Adrenal gland (tissue), 12 donors: ENCODE measurements around the gene ROR2. TPM values are rescaled to one million over a fixed set of nuclear protein-coding genes. Genes with fewer than 3 reads are reported as not detected.

Source experiments
- DNase-seq, 7 donors: peaks; one replicate each; pipeline ENCODE4 v3.0.0-alpha.2; 2019 to 2020
- H3K27ac ChIP-seq, 5 donors: fragments of 200-600 bp; sonication (generic) in 4 of 5; 1 replicate in 3 of 5; 2 replicates in 2 of 5; pipeline versions ENCODE4 v1.5.1 to v1.8.0; 2016 to 2020; ENCODE audit warnings: mild to moderate bottlenecking in 1 of 5
- H3K27me3 ChIP-seq: fragments of 200-600 bp; 2 replicates; pipeline ENCODE4 v1.8.0; 2021
- H3K36me3 ChIP-seq, 2 donors: fragments of 200-600 bp; replicated peaks in 1 of 2; 1 replicate in 1 of 2; 2 replicates in 1 of 2; pipeline versions ENCODE4 v1.5.1 to v1.8.0; 2018 to 2022
- H3K4me1 ChIP-seq, 2 donors: fragments of 200-600 bp; replicated peaks in 1 of 2; 1 replicate in 1 of 2; 2 replicates in 1 of 2; pipeline versions ENCODE4 v1.5.1 to v1.8.0; 2018 to 2021
- H3K4me3 ChIP-seq, 4 donors: fragments of 200-600 bp; sonication (generic) in 3 of 4; one replicate each; pipeline ENCODE4 v1.5.1; 2016 to 2018
- H3K9me3 ChIP-seq, 3 donors: fragments of 200-600 bp; sonication (generic) in 1 of 3; replicated peaks in 1 of 3; 1 replicate in 2 of 3; 2 replicates in 1 of 3; pipeline versions ENCODE4 v1.5.1 to v1.8.0; 2016 to 2021
- CTCF ChIP-seq, 6 experiments: fragments of 450-650 bp in 4 of 6; fragments of 200-600 bp in 2 of 6; sonication (generic) in 1 of 6; IDR thresholded peaks; 1 replicate in 5 of 6; 2 replicates in 1 of 6; pipeline versions ENCODE4 v1.5.1 to v1.8.0; 2016 to 2021; ENCODE audit warnings: antibody characterized with exemption in 6 of 6, mild to moderate bottlenecking in 2 of 6, moderate library complexity in 1 of 6
- POLR2A ChIP-seq, 2 donors: fragments of 450-650 bp; IDR thresholded peaks; one replicate each; pipeline ENCODE4 v1.6.1; 2017; ENCODE audit warnings: antibody characterized with exemption in 2 of 2, mild to moderate bottlenecking in 2 of 2, moderate library complexity in 1 of 2
- WGBS, 4 donors: extraction: QIAGEN DNeasy Blood & Tissue Kit in 2 of 4; methylation state at CpG; one replicate each; pipeline versions ENCODE4 v1.1.5 to v1.1.7; 2013 to 2017; 5-methylcytosine and 5-hydroxymethylcytosine counted together
- intact Hi-C, 2 donors: fragments of 100-400 bp; cut with DNase I; formaldehyde crosslinking; loops; one replicate each; pipeline versions ENCODE4 v1.14.1 to v1.15.0; 2022 to 2023
- polyA plus RNA-seq, 3 donors: library from polyadenylated mRNA; stranded (reverse); fragments of 200-250 nt in 2 of 3; fragments of 350-450 nt in 1 of 3; fragmentation: Illumina TruSeq in 1 of 3; extraction: RNeasy Lipid Tissue Mini Kit (QIAGEN cat#74804) in 1 of 3; gene quantifications; one replicate each; pipeline ENCODE4 v1.2.3, GENCODE V29; 2013 to 2014
- total RNA-seq, 9 donors: library from RNA; depleted of rRNA in 4 of 9; stranded (reverse); fragments of >200 nt in 4 of 9; fragments of 120-200 nt in 1 of 9; fragmentation: NEBNext Ultra II Directional in 1 of 9; extraction: Animal tissue kit (Norgen Biotek cat#: 25700) in 1 of 9; gene quantifications; one replicate each; pipeline versions ENCODE4 v1.1.0 to v1.2.4, GENCODE V29; 2013 to 2023
- donor health status: healthy with polysubstance abuse.
- donor health status: Bipolar disorder and iron deficiency.
- donor health status: DM: yes; HTN: yes; CAD: no.
- donor health status: DM: no; HTN: no; CAD: no.
- donor health status: DM: no; HTN: no; CAD: no.
- donor health status: DM: yes; HTN: yes; CAD: no.

Gene ROR2
- total and polyA plus RNA-seq, 12 donors = 3.9 to 23.9 (median 11.4) TPM

- peaks cover 0 to 11% of the 10 kb centered on the region in 2 donors for H3K4me1 ChIP-seq
- 88 to 92% (median 90%) methylated on average over 18 to 25 of the region's 25 CpGs for WGBS, 4 donors
Measured at GRCh38 chr9:91833096-91833877, 116.7 kb downstream of the ROR2 start.

GRCh38 chr9:91832322-91832721 is 117.7 kb downstream of the ROR2 start:
- no peak for DNase-seq

More at GRCh38 chr9:91833096-91833877, 116.7 kb downstream of the ROR2 start:
- TF ChIP-seq POLR2A (IDR thresholded peaks at IDR 0.05) = no peak
- TF ChIP-seq CTCF (IDR thresholded peaks at IDR 0.05) = no peak
- Histone ChIP-seq H3K36me3 (no peaks in the 10 kb centered on the region), H3K9me3 (no peaks in the 10 kb centered on the region), H3K27ac (no peak overlapping the region), H3K27me3 (no peaks in the 10 kb centered on the region), H3K4me3 (no peak overlapping the region)
- no peak for DNase-seq
- intact Hi-C loops = no loop called here

DNA sequence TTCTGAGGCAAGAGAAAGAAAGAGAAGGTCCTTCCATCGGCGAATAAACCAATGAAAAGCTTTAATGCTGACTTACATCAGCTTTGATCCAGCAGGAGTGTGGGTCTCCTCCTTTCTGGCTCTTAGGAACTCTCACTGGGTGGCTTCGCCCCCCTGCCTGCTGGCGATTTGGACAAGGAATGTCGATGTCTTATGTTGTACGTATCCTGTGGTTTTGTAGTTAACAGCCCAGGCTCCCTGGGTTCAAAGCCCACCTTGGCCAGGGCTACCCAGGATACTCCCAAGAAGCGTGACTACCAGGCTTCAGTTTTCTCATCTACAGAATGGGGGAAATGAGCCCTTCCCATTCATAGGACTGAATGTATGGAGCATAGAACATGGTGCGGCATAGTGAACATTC is 124.2 kb downstream of the ROR2 start:
- DNase-seq = no peak
- H3K36me3 ChIP-seq = no peaks in the 10 kb centered on the region
- H3K27me3 ChIP-seq = no peaks in the 10 kb centered on the region
- no peak overlapping the region for H3K4me3 ChIP-seq
- no peaks in the 10 kb centered on the region for H3K4me1 ChIP-seq
- intact Hi-C loops = no loop called here
- no peak overlapping the region for H3K27ac ChIP-seq
- 90 to 94% (median 92%) methylated on average over 8 of the region's 8 CpGs for WGBS, 4 donors
- H3K9me3 ChIP-seq = no peaks in the 10 kb centered on the region
- TF ChIP-seq POLR2A (IDR thresholded peaks at IDR 0.05) = no peak
- no peak for TF ChIP-seq CTCF (IDR thresholded peaks at IDR 0.05)

More at GRCh38 chr9:91832322-91832721, 117.7 kb downstream of the ROR2 start:
- intact Hi-C loops = no loop called here
- Histone ChIP-seq H3K4me3 (no peak overlapping the region), H3K36me3 (no peaks in the 10 kb centered on the region), H3K4me1 (peaks cover 0 to 4% of the 10 kb centered on the region in 2 donors), H3K27ac (no peak overlapping the region), H3K9me3 (no peaks in the 10 kb centered on the region), H3K27me3 (no peaks in the 10 kb centered on the region)
- WGBS, 4 donors = 90 to 96% (median 95%) methylated on average over 7 of the region's 7 CpGs
- TF ChIP-seq POLR2A (IDR thresholded peaks at IDR 0.05) (no peak), CTCF (IDR thresholded peaks at IDR 0.05) (no peak)

DNA sequence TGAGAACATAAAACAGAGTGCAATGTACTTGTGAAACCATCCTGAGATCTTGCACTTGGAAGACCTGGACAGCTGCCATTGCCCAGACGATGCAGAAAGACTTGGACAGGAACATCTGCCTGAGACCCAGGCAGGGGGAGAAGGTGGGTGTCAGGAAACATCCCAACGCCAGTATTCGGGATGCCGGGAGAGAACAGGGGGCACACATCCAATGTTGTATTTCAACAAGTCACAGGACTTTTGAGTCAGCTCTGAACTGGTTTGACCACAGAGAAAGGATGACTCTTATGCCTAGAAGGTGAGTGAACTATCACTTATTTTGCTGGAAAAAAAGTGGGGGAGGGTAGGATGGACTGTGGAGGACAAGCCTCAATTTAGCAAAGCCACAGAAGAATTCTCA is 124.6 kb downstream of the ROR2 start:
- 74 to 89% (median 78%) methylated on average over 2 to 4 of the region's 4 CpGs for whole genome bisulfite sequencing, 4 donors
- Histone ChIP-seq H3K9me3 (no peaks in the 10 kb centered on the region), H3K36me3 (no peaks in the 10 kb centered on the region), H3K27me3 (no peaks in the 10 kb centered on the region), H3K4me1 (no peaks in the 10 kb centered on the region), H3K4me3 (no peak overlapping the region), H3K27ac (peak overlapping the region in 1 of 5 donors; percentile 6)
- intact Hi-C loops = no loop called here
- no peak for DNase-seq
- TF ChIP-seq CTCF (IDR thresholded peaks at IDR 0.05) (no peak), POLR2A (IDR thresholded peaks at IDR 0.05) (no peak)
